ENCODE results near the gene BEND5. TPM values are rescaled to one million over a fixed set of nuclear protein-coding genes. Genes with fewer than 3 reads are reported as not detected.

Gene BEND5
- total RNA-seq, 6 experiments from 2014 or later = not detected

DNA sequence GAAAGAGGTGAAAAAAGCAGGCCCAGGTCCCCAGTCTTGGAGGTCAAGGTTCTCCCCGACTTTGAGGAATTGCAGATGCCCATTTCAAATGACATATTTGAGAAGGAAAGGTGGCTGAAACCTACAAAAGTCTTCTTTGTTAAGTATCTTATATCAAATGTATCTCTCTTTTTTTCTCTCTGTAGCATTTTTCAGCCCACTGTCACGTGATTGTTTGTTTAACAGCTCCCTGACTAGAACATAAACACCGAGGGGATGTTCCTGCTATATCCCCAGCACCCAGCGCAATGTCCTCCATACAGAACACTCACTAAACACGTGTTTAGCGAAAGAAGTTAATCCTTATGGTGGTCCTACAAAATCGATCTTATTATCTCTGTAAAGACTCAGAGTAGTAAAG is 27.6 kb downstream of the BEND5 start:
- peaks cover 68% of the 10 kb centered on the region for H3K9me3 Mint-ChIP-seq
- DNase-seq = no peak
- H3K27me3 Mint-ChIP-seq (ENCODE audit: insufficient read depth) = no peaks in the 10 kb centered on the region
- H3K27ac Mint-ChIP-seq = no peak overlapping the region
- no peak overlapping the region for H3K4me3 Mint-ChIP-seq
- TF ChIP-seq, protein P1, sequence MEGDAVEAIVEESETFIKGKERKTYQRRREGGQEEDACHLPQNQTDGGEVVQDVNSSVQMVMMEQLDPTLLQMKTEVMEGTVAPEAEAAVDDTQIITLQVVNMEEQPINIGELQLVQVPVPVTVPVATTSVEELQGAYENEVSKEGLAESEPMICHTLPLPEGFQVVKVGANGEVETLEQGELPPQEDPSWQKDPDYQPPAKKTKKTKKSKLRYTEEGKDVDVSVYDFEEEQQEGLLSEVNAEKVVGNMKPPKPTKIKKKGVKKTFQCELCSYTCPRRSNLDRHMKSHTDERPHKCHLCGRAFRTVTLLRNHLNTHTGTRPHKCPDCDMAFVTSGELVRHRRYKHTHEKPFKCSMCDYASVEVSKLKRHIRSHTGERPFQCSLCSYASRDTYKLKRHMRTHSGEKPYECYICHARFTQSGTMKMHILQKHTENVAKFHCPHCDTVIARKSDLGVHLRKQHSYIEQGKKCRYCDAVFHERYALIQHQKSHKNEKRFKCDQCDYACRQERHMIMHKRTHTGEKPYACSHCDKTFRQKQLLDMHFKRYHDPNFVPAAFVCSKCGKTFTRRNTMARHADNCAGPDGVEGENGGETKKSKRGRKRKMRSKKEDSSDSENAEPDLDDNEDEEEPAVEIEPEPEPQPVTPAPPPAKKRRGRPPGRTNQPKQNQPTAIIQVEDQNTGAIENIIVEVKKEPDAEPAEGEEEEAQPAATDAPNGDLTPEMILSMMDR (IDR thresholded peaks at IDR 0.05) = no peak
- H3K36me3 Mint-ChIP-seq (ENCODE audit: low read depth) = peaks cover 4% of the 10 kb centered on the region; the same call in 1 of the 2 replicates
- H3K4me1 Mint-ChIP-seq (ENCODE audit: low read depth) = no peaks in the 10 kb centered on the region

DNA sequence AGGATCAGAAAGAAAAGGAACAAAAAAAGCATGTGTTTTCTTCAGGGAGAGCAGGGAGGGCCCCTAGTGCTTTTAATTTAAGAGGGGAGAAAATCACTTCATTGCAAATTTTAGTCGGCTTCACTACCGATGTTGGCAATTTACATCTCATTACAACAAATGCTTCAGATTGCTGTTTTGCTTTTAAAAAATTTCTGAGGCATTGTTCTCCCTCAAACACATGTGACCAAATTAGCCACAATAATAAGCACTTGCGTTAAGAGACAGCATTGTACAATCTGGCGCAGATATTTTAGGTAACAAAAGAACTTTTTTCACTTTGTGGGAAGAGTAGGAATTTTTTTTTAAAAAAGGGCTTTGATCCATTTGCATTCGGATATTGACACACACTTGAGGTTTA is 29.8 kb downstream of the BEND5 start:
- peaks cover 69% of the 10 kb centered on the region for H3K9me3 Mint-ChIP-seq
- no peaks in the 10 kb centered on the region for H3K4me1 Mint-ChIP-seq (ENCODE audit: low read depth)
- H3K27ac Mint-ChIP-seq = no peak overlapping the region
- H3K27me3 Mint-ChIP-seq (ENCODE audit: insufficient read depth) = no peaks in the 10 kb centered on the region
- TF ChIP-seq, protein P1 (IDR thresholded peaks at IDR 0.05) = no peak
- no peak for DNase-seq
- H3K36me3 Mint-ChIP-seq (ENCODE audit: low read depth) = peaks cover 4% of the 10 kb centered on the region; the same call in 1 of the 2 replicates
- H3K4me3 Mint-ChIP-seq = no peak overlapping the region

DNA sequence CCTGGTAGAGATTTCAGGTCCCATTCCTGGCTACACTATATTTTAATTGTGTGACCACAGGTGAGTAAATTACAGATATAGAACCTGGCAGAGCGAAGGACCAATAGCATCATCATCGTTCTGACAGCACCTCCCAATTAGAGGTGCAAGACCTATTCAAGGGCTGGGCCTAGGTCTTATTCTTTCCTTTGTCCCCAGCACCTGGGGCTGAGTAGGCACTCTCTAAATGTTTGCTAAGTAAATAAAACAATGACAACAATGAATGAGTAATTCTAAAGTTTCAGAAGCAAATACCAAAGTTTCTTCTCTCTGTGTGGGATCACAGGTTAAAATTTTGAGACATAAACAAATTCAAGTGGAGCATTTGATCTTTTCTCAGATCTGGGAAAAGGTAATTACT is 32.7 kb downstream of the BEND5 start:
- TF ChIP-seq, protein P1 (IDR thresholded peaks at IDR 0.05) = no peak
- Mint-ChIP-seq H3K4me3 (no peak overlapping the region), H3K9me3 (peaks cover 67% of the 10 kb centered on the region), H3K36me3 (ENCODE audit: low read depth) (peaks cover 4% of the 10 kb centered on the region; the same call in 1 of the 2 replicates), H3K4me1 (ENCODE audit: low read depth) (no peaks in the 10 kb centered on the region), H3K27ac (no peak overlapping the region), H3K27me3 (ENCODE audit: insufficient read depth) (no peaks in the 10 kb centered on the region; the same call in 1 of the 2 replicates)
- no peak for DNase-seq

DNA sequence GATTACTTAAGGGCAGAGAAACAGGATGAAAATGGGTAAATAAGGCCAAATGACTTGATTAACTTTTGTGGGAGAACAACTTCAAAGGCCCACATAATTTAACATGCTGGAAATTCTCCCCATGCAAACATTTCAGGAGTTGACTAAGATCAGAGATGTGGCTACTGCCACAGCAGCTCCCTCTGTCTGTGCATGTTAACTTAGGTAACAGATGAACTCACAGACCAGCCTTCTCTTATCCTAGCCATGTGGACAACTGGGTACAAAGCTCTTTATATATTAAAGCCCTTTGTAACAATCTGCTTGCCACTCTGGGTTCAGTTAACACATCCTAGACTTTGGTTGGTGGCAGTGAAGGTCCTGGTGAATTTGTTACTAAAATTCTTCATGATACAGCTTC is 33.2 kb downstream of the BEND5 start:
- no peaks in the 10 kb centered on the region; the same call in 1 of the 2 replicates for H3K27me3 Mint-ChIP-seq (ENCODE audit: insufficient read depth)
- H3K4me1 Mint-ChIP-seq (ENCODE audit: low read depth) = no peaks in the 10 kb centered on the region
- H3K9me3 Mint-ChIP-seq = peaks cover 67% of the 10 kb centered on the region
- no peak overlapping the region for H3K27ac Mint-ChIP-seq
- DNase-seq = no peak
- peaks cover 4% of the 10 kb centered on the region; the same call in 1 of the 2 replicates for H3K36me3 Mint-ChIP-seq (ENCODE audit: low read depth)
- H3K4me3 Mint-ChIP-seq = no peak overlapping the region
- TF ChIP-seq, protein P1 (IDR thresholded peaks at IDR 0.05) = no peak

DNA sequence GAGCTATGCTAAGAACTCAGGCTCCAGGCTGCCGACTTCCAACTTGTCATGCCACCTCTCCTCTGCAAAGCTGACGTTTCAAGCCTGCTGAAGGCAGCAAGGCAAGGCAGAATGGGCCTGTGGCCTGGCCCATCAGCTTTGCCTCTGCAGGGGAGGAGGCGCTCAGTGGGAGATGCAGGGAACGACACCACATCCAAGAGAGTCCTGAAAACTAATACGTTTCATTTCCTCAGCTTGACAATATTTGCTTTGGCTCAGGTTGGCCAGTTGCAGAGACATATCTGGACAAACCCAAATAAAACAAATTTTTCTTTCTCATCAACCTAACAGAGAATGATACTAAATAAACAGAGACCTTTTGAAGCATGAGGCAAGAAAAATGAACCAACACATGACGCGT is 35.3 kb downstream of the BEND5 start:
- Mint-ChIP-seq H3K27ac (no peak overlapping the region), H3K4me3 (no peak overlapping the region), H3K27me3 (ENCODE audit: insufficient read depth) (no peaks in the 10 kb centered on the region; the same call in 1 of the 2 replicates), H3K9me3 (peaks cover 63% of the 10 kb centered on the region), H3K4me1 (ENCODE audit: low read depth) (no peaks in the 10 kb centered on the region), H3K36me3 (ENCODE audit: low read depth) (0 out of 2 replicates have a peak, but pooled peaks cover under 1% of the 10 kb centered on the region)
- DNase-seq = no peak
- TF ChIP-seq, protein P1 (IDR thresholded peaks at IDR 0.05) = no peak

DNA sequence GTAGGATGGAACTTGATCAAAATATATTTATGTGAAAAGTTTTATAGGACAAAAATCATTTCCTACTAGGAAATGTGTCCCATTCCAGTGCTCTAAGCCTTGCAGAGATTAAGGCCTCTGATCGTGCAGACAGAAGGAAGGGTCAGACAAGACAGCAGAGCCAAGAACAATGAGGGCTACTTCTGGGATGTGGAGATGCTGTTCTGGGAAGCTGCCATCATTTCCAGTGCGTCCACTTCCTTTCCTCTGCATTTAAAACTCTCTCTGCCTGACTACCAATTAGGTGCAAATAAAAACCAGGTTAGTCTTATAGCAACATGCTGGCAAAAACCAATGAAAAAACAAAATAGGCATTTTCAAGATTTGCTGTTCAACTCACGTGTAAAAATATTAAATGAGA is 36.1 kb downstream of the BEND5 start:
- TF ChIP-seq, protein P1 (IDR thresholded peaks at IDR 0.05) = no peak
- Mint-ChIP-seq H3K27me3 (ENCODE audit: insufficient read depth) (no peaks in the 10 kb centered on the region; the same call in 1 of the 2 replicates), H3K4me1 (ENCODE audit: low read depth) (no peaks in the 10 kb centered on the region), H3K4me3 (no peak overlapping the region), H3K9me3 (peaks cover 61% of the 10 kb centered on the region), H3K36me3 (ENCODE audit: low read depth) (no peaks in the 10 kb centered on the region), H3K27ac (no peak overlapping the region)
- no peak for DNase-seq
